Measurements from ENCODE around the gene BABAM1.

Gene BABAM1

DNA sequence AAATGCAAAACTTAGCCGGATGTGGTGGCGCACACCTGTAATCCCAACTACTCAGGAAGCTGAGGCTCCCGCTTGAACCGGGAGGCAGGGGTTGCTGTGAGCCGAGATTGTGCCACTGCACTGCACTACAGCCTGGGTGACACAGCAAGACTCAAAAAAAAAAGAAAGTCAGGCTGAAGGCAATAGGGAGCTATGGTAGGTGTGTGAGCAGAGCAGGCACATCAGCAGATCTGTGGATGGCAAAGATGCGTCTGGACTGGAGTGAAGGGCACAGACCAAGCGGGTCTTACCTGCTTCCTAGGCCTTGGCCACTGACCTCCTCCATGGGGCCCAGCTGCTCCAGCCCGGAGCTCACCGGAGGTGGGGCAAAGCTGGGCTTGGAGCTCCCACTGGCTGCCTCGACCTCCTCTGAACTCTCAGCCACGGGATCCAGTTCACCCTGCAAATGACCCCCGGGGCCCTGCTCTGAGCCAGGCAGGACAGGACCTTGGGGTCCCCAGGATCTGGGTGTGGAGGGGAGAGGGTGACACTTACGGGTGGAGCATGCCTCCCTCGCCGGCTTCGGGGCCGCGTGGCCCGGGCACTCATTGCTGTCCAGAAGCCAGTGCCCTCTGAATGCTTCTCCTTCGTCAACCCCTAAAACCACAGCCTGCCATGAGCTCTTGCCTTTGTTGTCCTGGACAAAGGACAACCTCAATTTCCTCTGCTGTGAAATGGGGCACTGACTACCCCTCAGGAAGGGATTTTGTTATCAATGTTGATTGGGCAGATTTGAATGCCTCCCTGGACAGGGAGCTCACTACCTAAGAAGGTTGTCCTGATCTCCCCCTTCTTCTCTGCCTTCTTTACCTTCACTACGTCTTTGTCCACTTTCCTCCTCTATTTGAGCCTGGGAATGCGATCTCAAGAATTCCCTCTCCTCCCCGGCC is 3.3 kb upstream of the BABAM1 start:
- Histone ChIP-seq H3K79me2 (ENCODE audit: insufficient read depth, low read length) (peaks cover 17% of the 10 kb centered on the region), H3K4me3 (ENCODE audit: low read length, poor library complexity, severe bottlenecking) (no peak overlapping the region), H4K20me1 (ENCODE audit: insufficient read depth, low read length, poor library complexity, severe bottlenecking) (no peaks in the 10 kb centered on the region), H3K9me2 (replicated peaks; ENCODE audit: low read depth, low read length) (no peaks in the 10 kb centered on the region), H3K4me1 (ENCODE audit: insufficient read depth, low read length, poor library complexity, severe bottlenecking) (peaks cover 8% of the 10 kb centered on the region), H3K27me3 (ENCODE audit: insufficient read depth, low read length, poor library complexity, severe bottlenecking) (no peaks in the 10 kb centered on the region), H3K36me3 (ENCODE audit: insufficient read depth, low read length) (no peaks in the 10 kb centered on the region), H3K9me3 (ENCODE audit: insufficient read depth, low read depth, low read length) (peaks cover 4% of the 10 kb centered on the region; the same call in 1 of the 2 replicates), H3F3A (ENCODE audit: low read depth) (no peaks in the 10 kb centered on the region), H3K9ac (ENCODE audit: low read depth, low read length, poor library complexity, severe bottlenecking) (peak overlapping the region; percentile 23), H2AFZ (ENCODE audit: low read length) (peak overlapping the region; percentile 50; the same call in 1 of the 2 replicates), H3K4me2 (ENCODE audit: low read depth, low read length, poor library complexity, severe bottlenecking) (no peak overlapping the region)
- no peak for TF ChIP-seq EZH2phosphoT487 (IDR thresholded peaks at IDR 0.05; ENCODE audit: borderline replicate concordance)
- TF ChIP-seq, protein P1, sequence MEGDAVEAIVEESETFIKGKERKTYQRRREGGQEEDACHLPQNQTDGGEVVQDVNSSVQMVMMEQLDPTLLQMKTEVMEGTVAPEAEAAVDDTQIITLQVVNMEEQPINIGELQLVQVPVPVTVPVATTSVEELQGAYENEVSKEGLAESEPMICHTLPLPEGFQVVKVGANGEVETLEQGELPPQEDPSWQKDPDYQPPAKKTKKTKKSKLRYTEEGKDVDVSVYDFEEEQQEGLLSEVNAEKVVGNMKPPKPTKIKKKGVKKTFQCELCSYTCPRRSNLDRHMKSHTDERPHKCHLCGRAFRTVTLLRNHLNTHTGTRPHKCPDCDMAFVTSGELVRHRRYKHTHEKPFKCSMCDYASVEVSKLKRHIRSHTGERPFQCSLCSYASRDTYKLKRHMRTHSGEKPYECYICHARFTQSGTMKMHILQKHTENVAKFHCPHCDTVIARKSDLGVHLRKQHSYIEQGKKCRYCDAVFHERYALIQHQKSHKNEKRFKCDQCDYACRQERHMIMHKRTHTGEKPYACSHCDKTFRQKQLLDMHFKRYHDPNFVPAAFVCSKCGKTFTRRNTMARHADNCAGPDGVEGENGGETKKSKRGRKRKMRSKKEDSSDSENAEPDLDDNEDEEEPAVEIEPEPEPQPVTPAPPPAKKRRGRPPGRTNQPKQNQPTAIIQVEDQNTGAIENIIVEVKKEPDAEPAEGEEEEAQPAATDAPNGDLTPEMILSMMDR (conservative IDR thresholded peaks at IDR 0.05; ENCODE audit: low read length) = no peak

DNA sequence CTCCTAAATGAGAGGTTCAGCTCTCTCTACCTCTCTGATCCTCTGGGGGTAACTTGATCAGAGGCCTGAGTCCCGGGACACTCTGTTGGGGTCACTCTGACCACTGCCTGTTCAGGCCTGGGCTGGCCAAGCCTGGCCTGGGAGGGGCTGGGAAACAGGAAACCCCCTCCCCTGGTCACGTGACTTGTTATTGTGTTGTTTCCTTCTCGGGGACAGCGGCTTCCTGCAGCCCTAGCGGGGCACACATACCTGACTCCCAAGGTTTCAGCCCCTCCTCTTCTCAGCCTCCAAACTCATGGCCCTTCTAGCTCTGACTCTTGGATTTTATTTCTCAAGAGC is 2.6 kb upstream of the BABAM1 start, which contains the start of gene USHBP1:
Gene USHBP1, minus strand, starts transcription at position 105 of the 339 bp plus-strand sequence. CDS start 446 bp downstream, outside the sequence.
- Histone ChIP-seq H3F3A (ENCODE audit: low read depth) (no peaks in the 10 kb centered on the region), H3K9me2 (replicated peaks; ENCODE audit: low read depth, low read length) (no peaks in the 10 kb centered on the region), H4K20me1 (ENCODE audit: insufficient read depth, low read length, poor library complexity, severe bottlenecking) (no peaks in the 10 kb centered on the region), H3K27me3 (ENCODE audit: insufficient read depth, low read length, poor library complexity, severe bottlenecking) (no peaks in the 10 kb centered on the region), H3K4me3 (ENCODE audit: low read length, poor library complexity, severe bottlenecking) (no peak within 1 kb of the TSS), H2AFZ (ENCODE audit: low read length) (peak within 1 kb of the TSS; percentile 50), H3K36me3 (ENCODE audit: insufficient read depth, low read length) (no peaks in the 10 kb centered on the region), H3K79me2 (ENCODE audit: insufficient read depth, low read length) (peaks cover 20% of the 10 kb centered on the region), H3K4me2 (ENCODE audit: low read depth, low read length, poor library complexity, severe bottlenecking) (no peak within 1 kb of the TSS), H3K4me1 (ENCODE audit: insufficient read depth, low read length, poor library complexity, severe bottlenecking) (peaks cover 8% of the 10 kb centered on the region), H3K9ac (ENCODE audit: low read depth, low read length, poor library complexity, severe bottlenecking) (peak within 1 kb of the TSS; percentile 23), H3K9me3 (ENCODE audit: insufficient read depth, low read depth, low read length) (peaks cover under 1% of the 10 kb centered on the region; the same call in 1 of the 2 replicates)
- no peak for TF ChIP-seq EZH2phosphoT487 (IDR thresholded peaks at IDR 0.05; ENCODE audit: borderline replicate concordance)

DNA sequence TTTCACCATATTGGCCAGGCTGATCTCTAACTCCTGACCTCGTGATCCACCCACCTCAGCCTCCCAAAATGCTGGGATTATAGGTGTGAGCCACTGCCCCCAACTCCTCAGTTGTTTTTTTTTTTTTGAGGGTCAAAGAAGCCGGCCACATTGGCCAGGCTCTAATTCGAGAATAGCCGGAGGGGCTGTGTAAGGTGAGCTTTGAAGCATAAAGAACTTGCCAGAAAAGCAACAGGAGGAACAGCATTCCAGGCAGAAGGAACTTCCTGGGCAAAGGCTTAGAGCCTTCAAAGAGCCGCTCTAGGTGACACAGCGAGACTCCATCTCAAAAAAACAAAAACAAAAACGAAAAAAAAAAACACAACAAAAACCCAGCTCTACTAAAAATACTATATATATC is 1.2 kb upstream of the BABAM1 start:
- no peak overlapping the region for H3K4me3 ChIP-seq (ENCODE audit: low read length, poor library complexity, severe bottlenecking)
- H3K9ac ChIP-seq (ENCODE audit: low read depth, low read length, poor library complexity, severe bottlenecking) = no peak overlapping the region
- H3K9me3 ChIP-seq (ENCODE audit: insufficient read depth, low read depth, low read length) = no peaks in the 10 kb centered on the region
- no peaks in the 10 kb centered on the region; the same call in 1 of the 2 replicates for H3K36me3 ChIP-seq (ENCODE audit: insufficient read depth, low read length)
- no peaks in the 10 kb centered on the region for H3K9me2 ChIP-seq (replicated peaks; ENCODE audit: low read depth, low read length)
- no peak overlapping the region for H2AFZ ChIP-seq (ENCODE audit: low read length)
- TF ChIP-seq EZH2phosphoT487 (IDR thresholded peaks at IDR 0.05; ENCODE audit: borderline replicate concordance) = no peak
- TF ChIP-seq, protein P1 (conservative IDR thresholded peaks at IDR 0.05; ENCODE audit: low read length) = no peak
- no peaks in the 10 kb centered on the region for H4K20me1 ChIP-seq (ENCODE audit: insufficient read depth, low read length, poor library complexity, severe bottlenecking)
- no peak overlapping the region for H3K4me2 ChIP-seq (ENCODE audit: low read depth, low read length, poor library complexity, severe bottlenecking)
- H3K27me3 ChIP-seq (ENCODE audit: insufficient read depth, low read length, poor library complexity, severe bottlenecking) = no peaks in the 10 kb centered on the region
- H3K4me1 ChIP-seq (ENCODE audit: insufficient read depth, low read length, poor library complexity, severe bottlenecking) = peaks cover 8% of the 10 kb centered on the region
- H3K79me2 ChIP-seq (ENCODE audit: insufficient read depth, low read length) = peaks cover 20% of the 10 kb centered on the region
- no peaks in the 10 kb centered on the region for H3F3A ChIP-seq (ENCODE audit: low read depth)

Data from Loucy (cell line).